GM19351 (cell line): ENCODE measurements around the gene TUG1.

Source experiments
- ATAC-seq: cut with Tn5 transposase; IDR thresholded peaks from one replicate; pipeline ENCODE4 v1.9.1; 2021; ENCODE audit warnings: mild to moderate bottlenecking, moderate library complexity; ENCODE audit not compliant: unreplicated experiment

Gene TUG1

DNA sequence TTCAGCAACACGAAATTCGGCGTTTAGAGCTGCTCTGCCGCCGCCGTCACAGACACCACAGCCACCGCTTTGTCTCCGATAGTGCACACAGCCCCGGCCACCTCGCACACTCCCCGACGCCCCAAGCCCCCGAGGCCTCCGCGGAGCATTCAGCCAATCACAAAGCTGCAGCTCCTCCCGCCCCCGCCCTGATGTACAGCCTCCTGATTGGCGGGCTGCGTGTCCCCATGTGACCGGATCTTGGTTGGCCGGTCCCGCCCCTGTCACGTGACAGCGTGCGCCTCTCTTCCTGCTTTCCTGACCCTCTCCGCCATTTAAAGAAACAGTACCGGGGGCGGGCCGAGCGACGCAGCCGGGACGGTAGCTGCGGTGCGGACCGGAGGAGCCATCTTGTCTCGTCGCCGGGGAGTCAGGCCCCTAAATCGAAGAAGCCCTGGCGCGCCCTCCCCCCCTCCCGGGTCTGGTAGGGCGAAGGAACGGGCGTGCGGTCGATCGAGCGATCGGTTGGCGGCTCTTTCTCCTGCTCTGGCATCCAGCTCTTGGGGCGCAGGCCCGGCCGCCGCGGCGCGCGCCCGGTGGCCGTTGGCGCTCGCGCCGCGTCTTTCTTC lies at the start of gene TUG1:
TSS of gene TUG1 (plus strand) at position 342 of the 608 bp plus-strand sequence.
- peak; percentile 83 for ATAC-seq

DNA sequence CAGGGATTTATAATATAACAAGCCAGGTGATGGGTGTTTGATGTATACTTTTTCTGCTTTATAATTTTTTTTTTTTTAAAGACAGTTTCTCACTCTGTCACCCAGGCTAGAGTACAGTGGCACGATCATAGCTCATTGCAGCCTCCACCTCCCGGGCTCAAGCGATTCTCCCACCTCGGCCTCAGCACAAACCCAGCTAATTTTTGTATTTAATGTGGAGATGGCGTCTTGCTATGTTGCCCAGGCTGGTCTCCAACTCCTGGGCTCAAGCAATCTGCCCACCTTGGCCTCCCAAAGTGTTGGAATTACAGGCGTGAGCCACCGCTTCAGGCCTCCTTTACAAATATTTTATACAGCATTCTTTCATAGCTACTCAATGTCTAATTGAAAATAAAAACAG lies 49.1 kb upstream of the TUG1 start:
- no peak for ATAC-seq

DNA sequence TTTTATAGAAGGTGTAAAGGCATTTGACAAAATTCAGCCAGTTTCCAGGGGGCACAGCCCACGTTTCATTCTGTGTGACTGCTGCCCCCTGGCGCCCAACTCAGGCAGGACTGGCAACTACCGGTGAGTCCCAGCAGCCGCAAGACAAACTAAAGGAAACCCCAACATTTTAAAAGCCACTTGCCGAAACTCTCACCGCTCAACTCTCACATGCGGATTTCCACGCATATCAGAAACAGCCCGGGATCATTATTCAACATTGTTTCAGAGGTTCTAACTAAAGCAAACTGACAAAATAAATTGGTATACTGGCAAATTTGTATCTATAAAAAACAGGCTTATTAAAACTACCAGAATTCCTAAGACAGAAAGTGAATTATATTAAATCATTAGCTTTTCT lies 48.7 kb upstream of the TUG1 start:
- no peak for ATAC-seq

DNA sequence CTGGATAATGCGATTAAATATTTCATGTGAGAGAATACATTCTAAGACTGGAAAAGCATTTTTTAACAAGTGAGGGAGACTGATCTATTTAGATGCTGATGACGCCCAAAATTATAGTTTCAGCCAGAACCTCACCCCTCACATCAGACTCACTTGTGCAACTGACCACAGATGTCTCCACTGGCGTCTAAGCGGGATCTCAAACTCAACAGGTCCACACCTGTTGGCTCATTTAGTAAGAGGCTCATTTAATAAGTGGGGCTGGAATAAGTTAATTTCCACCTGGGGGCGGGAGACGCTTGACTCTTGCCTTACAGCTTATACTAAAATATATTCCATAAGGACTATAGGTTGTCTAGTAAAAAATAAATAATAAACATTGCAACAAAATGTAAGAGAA lies 48.0 kb upstream of the TUG1 start:
- no peak for ATAC-seq

DNA sequence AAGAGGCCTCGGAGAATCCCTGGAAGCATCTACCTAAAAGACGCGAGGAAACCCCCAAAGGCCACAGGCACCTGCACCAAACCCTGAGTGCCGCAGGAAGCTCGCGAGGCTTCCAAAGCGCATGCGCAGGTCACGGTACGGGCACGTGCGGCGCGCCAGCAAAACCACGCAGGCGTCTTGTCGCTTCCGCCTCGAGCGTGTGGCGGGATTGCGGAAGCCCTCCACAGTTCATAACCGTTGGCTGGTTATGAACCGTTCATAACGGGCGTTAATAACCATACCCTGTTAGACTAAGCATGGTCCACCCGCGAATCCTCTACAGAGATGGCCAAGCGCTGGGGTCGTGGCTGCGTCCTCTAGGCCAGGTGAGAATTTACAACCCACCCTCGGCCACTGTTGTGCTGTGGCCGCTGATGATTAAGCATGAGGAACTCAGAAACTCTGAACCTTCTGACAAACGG lies 46.9 kb upstream of the TUG1 start:
- no peak for ATAC-seq

DNA sequence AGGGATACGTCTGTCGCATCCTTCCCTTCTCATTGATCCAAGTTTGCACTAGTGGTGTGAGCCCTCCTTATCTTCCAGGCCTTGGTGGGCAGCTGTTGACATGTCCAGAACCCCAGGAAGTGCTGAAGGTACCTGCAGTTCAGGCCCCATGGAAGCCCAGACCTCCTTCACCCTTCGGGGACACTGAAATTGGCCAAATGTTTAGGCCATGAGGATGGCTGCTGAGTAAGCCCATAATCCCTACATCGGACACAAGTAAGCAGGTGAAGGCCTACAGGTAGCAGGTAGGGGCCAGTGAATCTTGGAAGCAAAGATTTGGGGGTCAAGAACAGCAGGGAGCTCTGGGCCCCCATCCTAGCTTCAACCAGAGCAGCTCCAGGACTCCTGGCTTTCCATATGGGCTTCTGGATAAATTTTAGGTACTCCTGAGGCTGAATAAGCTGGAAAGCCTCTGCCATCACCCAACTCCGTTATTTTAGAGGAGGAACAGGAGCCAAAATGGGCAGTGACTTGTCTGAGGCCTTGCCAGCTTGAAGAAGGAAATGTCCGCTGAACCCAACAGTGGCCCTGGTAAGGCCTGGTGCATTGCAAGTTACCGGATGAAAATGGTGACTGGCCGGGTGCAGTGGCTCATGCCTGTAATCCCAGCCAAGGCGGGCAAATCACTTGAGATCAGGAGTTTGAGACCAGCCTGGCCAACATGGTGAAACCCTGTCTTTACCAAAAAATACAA lies 45.7 kb upstream of the TUG1 start:
- ATAC-seq: no peak

DNA sequence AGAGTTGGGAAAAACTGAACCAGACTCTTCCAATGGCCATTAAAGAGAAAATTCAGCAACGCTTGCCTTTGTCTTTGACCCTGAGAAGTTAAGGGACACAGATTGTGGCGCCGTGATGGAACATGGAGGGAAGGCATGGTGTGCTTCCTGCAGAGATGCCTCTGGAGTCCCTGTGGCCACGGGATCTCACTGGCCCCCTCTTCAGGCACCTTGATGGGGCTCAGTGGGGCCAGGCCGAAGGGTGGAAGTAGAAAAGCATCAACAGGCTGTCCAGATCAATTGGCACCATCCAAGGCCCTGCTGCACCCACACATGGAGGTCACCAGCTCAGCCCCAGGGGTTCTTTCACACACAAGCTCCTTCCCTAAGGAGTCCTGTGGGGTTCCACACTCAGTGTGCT lies 43.4 kb upstream of the TUG1 start:
- no peak for ATAC-seq

DNA sequence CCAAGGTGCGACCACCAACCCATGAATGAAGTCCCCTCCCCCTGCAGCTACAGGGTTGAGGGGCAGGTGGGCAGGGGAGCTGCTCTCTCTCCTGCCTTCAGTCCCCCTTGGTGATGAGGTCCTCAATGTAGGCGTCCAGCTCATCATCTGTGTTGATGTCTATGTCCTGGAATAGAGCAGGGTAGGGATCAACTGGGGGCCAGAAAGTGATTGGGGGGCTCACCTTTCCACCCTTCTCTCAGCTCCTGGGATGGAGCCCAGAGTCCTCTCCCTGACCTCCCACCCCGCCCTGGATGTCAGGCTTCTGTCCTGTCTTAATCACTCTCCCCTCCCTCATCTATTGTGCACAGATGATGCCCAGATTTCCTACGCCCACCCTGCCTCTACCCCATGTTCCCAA lies 42.4 kb upstream of the TUG1 start:
- no peak for ATAC-seq

DNA sequence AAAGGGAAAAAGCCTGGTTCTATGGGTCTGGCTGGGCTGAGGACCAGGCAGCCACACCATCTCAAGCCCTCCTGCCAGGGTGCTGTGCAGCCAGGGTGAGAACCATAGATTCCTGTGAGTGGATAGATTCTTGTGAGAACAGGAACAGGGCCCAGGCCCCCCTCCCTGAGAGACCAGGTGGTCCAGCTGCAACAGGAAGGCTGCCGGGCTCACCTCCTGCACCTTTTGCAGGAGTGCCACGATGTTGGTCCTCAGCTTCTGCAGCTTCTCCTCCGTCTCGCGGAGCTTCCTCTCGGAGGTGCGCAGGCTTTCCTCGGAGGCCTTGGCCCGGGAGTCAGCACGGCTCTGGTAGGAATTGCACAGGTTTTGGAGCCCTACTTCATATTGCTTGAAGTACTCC lies 41.3 kb upstream of the TUG1 start:
- no peak for ATAC-seq

DNA sequence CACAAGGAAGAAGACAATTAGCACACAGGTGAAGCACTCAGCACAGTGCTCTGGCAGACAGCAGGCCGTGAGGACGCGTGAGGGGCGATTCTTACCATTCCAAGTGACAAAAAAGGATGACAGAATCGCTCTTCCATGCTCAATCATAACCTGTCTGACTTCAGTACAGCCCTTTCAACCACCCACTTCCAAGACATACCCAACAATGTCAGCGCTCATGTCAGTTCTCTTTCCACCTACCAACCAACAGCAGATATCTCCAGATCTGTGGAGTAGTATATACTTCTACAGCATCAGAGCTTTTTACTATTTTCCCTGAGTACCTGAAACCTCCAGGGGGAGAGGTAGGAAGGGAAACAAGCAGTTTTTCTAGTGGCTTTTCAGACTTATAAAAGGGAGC lies 40.7 kb upstream of the TUG1 start:
- no peak for ATAC-seq

DNA sequence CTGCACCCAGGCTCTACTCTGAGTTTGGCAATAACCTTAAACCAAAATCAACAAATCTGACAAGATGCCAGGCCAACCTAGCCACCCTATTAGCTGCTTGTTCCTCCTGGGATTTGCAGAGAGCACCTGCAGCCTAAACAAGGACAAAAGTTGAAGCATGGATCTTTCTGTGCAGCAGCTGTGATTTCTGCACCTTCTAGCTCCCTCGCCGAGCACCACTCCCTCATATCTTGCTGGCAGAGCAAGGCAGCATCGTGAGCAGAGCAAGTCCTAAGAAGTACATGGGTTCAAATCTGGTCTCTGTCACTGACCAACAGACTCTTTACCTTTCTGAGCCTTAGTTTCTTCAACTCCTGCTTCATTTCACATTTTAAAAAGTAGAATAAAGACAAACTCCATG lies 38.8 kb upstream of the TUG1 start:
- ATAC-seq: no peak

DNA sequence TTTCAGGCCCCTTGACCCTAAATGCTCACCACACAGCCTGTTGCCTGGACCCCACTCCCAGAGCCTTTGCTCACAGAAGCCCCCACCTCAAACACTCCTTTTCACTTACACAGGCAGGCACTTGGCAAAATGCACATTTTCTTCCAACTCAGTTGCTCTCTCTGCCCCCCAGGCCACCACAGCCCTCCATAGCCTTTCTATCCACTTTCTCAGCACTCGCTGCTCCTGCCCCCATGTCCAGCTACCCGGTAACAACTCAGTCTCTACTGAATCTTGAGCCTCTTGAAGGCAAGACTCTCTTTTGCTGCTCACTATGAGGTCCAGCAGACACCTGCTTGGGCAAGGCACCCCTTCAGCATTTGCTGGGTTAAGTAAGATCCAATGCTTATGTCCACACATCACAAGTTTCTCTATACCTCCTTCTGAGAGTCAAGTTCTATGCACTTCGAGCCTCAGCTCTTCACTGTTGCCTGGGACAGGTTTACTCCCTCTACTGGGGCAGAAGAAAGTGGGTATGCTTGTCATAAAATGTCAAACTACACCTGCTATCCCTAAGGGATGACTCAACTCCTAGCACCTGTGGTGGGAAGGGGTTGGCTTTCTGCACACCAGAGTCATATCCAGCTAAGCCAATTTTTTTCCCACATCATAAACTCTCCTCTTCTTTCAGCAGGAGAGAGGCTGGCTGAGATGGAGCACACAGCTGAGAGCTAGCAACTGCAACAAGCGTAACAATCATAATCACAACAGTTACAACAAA lies 37.3 kb upstream of the TUG1 start:
- ATAC-seq: no peak

DNA sequence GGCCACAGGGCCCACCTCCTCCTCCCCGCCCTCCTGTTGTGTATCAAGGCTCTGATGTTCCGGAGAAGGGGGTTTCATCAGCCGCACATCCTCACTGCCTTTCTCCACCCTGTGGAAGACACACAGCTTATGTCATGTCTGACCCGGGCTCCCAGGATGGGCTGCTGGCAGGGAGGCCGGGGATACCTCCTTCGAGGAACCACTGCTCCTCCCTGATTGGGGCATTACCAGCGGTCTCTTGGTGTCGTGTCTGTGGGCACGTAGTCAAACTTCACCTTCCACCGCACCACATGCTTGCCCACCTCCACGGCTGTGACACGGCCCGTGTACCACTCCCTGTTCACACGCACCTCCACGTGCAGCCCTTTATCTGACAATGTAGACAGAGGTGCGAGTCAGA lies 36.4 kb upstream of the TUG1 start:
- ATAC-seq: no peak

DNA sequence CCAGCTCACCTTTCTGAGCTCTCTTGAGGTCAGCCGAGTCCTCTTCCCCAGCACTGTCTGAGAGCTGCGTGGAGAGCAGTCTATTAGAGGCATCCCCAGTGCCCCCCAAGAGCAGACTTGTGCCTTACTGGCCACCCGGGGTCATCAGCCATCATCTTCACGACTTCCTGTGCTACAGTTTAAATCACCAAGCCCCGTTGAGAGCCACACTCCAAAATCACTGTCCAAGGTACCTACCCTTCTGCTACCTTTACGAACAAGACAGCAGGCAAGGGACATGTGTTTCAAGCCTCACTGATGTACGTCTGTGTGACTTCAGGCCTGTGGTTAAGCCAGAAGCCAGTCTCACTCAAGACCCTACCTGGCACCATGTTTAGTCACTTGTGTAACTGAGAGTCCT lies 35.6 kb upstream of the TUG1 start:
- ATAC-seq: no peak

DNA sequence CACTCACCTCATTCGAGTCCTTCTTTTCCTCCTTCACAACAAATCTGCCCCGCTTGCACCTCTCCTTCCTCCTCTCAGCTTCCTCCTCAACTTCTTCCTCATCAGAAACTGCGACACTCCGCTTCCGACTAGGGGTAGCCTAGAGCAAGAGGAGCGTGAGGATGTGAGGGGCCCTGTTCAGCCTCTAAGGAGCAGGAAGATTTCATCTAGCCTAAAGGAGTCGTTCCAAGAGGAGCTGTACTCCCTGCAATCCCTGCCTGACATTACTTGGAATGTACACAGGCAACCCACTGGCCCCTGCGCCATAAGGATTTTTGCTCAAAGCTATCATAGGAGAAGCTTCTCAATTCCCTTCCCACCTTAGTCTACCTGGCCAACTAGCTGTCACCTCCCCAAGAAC lies 35.0 kb upstream of the TUG1 start:
- ATAC-seq: no peak

DNA sequence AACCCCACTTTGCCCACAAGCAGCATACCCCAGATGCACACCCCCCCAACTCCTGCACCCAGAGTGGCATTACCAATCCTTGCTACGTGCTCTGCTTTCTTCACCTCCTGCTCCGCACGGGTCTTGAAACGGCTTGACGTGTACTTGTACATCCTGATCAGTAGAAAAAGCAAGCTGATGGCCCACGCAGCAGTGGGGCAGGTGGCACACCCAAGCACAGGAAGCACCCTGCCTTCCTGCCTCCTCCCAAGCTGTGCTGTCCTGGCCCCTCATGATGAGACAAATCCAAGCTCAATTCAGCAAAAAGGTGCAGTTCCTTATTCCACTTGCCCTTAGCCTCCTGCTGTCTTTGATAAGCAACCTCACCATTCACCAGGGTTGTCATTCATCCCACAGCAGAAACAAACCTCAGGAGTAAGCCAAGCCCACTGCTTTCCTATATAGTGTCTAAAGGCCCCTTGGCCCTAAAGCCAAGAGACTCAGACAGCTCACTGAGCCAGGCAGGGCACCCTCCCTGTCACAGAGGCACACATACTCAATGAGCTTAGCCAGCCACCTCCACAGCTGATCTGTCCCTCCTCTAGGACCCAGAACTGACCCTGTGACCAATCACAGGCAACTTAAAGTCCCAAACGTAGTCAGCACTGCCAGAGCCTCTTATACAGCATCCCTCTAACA lies 28.2 kb upstream of the TUG1 start:
- no peak for ATAC-seq

DNA sequence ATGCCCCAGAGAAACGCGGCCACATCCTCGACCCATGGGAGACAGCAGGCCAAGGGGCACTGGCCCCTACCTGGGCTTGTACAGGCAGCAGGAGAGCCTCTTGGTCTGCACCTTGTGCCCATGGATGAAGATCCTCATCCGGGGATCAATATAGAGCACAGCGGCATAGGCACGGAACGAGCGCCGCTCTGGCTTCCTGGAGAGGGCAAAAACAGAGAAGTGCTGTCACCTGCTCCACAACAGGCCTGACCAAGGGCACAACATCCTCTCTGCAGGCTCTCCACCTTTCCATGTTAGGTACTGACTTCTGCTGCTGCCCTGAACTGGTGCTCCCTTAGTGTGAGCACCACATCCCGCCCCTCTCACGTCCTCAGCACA lies 27.7 kb upstream of the TUG1 start:
- no peak for ATAC-seq

DNA sequence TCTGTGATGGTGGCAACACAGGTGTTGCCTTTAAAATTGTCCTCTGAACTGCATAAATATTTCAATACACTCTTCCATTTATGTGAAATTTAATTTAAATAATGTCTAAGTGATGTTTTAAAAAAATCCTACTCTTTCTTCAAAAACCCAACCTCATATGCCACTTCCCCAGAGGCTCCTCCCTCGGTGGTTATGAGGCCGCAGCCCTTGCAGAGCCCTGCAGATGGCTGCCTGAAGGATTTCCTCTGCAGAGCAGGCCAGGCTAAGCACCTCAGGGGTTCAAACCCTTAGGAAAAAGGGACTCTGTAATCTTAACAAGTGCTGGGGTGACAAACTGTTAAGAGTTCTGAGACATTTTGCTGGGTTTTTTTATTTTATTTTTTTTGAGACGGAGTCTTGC lies 25.7 kb upstream of the TUG1 start:
- no peak for ATAC-seq

DNA sequence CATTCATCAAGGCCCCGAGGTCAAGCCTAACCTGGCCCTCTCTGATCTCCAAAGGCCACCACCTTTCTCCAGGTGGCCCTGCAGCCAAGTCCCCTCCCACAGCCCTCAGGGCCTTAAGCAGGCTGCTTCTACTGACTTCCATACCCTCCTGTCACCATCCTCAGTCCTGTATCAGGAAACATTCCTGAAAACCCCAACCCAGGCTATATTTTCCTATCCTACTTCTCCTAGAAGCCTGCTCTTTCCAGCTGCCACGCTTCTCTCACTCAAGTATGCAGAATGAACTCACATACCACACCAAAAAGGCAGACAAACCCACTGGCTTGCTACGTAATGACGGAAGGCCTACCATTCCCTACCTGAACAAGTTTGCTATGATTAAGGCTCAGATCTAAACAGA lies 24.1 kb upstream of the TUG1 start:
- no peak for ATAC-seq

DNA sequence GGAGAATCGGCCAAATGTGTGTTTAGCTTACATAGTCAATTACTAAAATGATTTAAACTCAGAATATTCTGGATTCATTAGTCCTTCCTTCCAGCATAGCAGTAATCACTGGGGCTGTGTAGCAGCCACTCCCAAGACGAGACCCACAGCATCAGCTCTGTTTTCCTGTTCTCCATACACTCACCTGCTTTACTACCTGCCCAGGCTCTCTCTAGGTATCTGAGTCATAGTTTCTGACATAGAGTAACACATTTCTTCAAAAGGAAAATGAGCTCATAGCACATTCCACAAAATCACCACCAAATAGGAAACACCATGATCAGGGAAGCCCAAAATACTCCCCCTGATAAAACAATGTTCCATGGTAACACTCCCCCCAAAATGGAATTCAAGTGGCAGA lies 23.4 kb upstream of the TUG1 start:
- ATAC-seq: no peak

DNA sequence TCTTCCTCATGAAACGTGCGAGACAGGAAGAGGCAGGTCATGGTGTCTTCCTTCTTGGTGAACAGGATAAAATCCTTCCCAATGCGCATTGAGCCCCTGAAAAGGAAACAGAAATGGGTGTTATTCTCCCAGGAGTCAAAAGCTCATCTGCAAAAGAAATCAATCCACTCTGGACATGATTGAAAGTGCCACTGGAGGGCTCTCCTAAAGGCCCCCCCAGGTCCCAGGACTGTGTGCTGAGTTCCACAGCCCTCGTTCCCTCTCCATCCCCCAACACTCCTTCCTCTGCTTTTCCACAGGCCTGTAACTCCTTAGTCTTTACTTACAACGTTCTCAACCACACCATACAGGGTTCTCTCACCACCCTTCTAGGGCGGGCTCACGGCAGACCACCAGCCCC lies 22.7 kb upstream of the TUG1 start:
- ATAC-seq: no peak
